GM12878 (cell line): ENCODE measurements around the gene GALT. TPM values are rescaled to one million over a fixed set of nuclear protein-coding genes. Genes with fewer than 3 reads are reported as not detected.

Experiments used
- ATAC-seq: fragments of 200-7000 bp; cut with Tn5 transposase; 3 replicates; pipeline ENCODE4 v1.9.1; 2020; ENCODE audit warnings: mild to moderate bottlenecking, moderate library complexity
- BruUV-seq: library from RNA; stranded (reverse); fragments of 400-500 nt; replicated peaks from 2 replicates; lab custom pipeline; 2021; lab: Mats Ljungman, UMichigan
- CTCF ChIA-PET: fragments of 300-600 bp; sonication (Branson Sonifier 250); formaldehyde crosslinking; extraction: SDS; loops from one replicate; lab custom pipeline; 2021; ENCODE audit warnings: inconsistent platforms; lab: Yijun Ruan, JAX
- POLR2A ChIA-PET: fragments of 350-600 bp; formaldehyde crosslinking; extraction: SDS; loops from one replicate; lab custom pipeline; 2021; ENCODE audit warnings: inconsistent platforms; lab: Charles Lee
- RAD21 ChIA-PET: fragments of 300-600 bp; sonication (Branson Sonifier 250); formaldehyde crosslinking; loops from one replicate; lab custom pipeline; 2023; ENCODE audit warnings: antibody characterized with exemption; ENCODE audit not compliant: unreplicated experiment; lab: Charles Lee
- SMC1A ChIA-PET: fragments of 300-600 bp; sonication (Branson Sonifier 250); formaldehyde crosslinking; loops from one replicate; lab custom pipeline; 2023; ENCODE audit not compliant: unreplicated experiment, uncharacterized antibody; lab: Charles Lee
- DNase-seq: peaks from one replicate; pipeline ENCODE4 v3.0.0-alpha.2; 2011; ENCODE audit warnings: low read depth, low spot score
- FAIRE-seq: peaks from 3 replicates; lab custom pipeline; 2011; peaks lifted over from hg19 to GRCh38; lab: Jason Lieb, UNC
- H2AFZ ChIP-seq: 2 replicates; pipeline ENCODE4 v1.6.0; 2011; ENCODE audit warnings: low read depth, low read length, control low read depth; ENCODE audit not compliant: control insufficient read depth
- H3K27ac ChIP-seq: 2 replicates; pipeline ENCODE4 v1.5.1; 2011; ENCODE audit warnings: control low read depth; ENCODE audit not compliant: control insufficient read depth, insufficient read depth
- H3K27me3 ChIP-seq, 2 experiments: replicated peaks in 1 of 2; 2 replicates each; pipeline versions ENCODE4 v1.6.0 to v1.6.1; 2011; ENCODE audit warnings: low read length in 1 of 2; ENCODE audit not compliant: control insufficient read depth in 2 of 2, insufficient read depth in 2 of 2
- H3K36me3 ChIP-seq, 2 experiments: 2 replicates each; pipeline ENCODE4 v1.5.1; 2011; ENCODE audit warnings: low read length in 1 of 2; ENCODE audit not compliant: control insufficient read depth in 2 of 2, insufficient read depth in 2 of 2
- H3K4me1 ChIP-seq: 2 replicates; pipeline ENCODE4 v1.6.1; 2011; ENCODE audit warnings: mild to moderate bottlenecking, low read length, moderate library complexity, mixed read lengths; ENCODE audit not compliant: control insufficient read depth, insufficient read depth
- H3K4me2 ChIP-seq: 2 replicates; pipeline ENCODE4 v1.6.0; 2011; ENCODE audit warnings: control low read depth; ENCODE audit not compliant: control insufficient read depth, insufficient read depth
- H3K4me3 ChIP-seq: fragments of 200-600 bp; sonication (generic); 2 replicates; pipeline ENCODE4 v1.5.1; 2016
- H3K79me2 ChIP-seq: 2 replicates; pipeline ENCODE4 v1.6.0; 2011; ENCODE audit warnings: low read length; ENCODE audit not compliant: control insufficient read depth, insufficient read depth
- H3K9ac ChIP-seq: 2 replicates; pipeline ENCODE4 v1.8.0; 2011; ENCODE audit warnings: low read length, control low read depth, mixed read lengths; ENCODE audit not compliant: control insufficient read depth, insufficient read depth
- H3K9me3 ChIP-seq: replicated peaks from 3 replicates; pipeline ENCODE4 v1.5.1; 2011; ENCODE audit warnings: mild to moderate bottlenecking, low read length; ENCODE audit not compliant: control insufficient read depth, insufficient read depth
- H4K20me1 ChIP-seq: 2 replicates; pipeline ENCODE4 v1.6.0; 2011; ENCODE audit not compliant: control insufficient read depth, insufficient read depth
- BMI1 ChIP-seq: fragments of 450-650 bp; IDR thresholded peaks from 2 replicates; pipeline ENCODE4 v1.6.1; 2016; ENCODE audit warnings: mild to moderate bottlenecking, moderate library complexity, borderline replicate concordance
- CHD2 ChIP-seq: IDR thresholded peaks from 2 replicates; pipeline ENCODE4 v1.6.1; 2011; ENCODE audit warnings: low read depth, low read length, improper control_type of control experiment, borderline replicate concordance
- CREM ChIP-seq: IDR thresholded peaks from 2 replicates; pipeline ENCODE4 v1.6.1; 2014; ENCODE audit warnings: antibody characterized with exemption, low read depth
- CTCF ChIP-seq, 3 experiments: IDR thresholded peaks in 2 of 3; conservative IDR thresholded peaks in 1 of 3; 2 replicates each; pipeline ENCODE4 v1.5.1; 2011; ENCODE audit warnings: low read depth in 3 of 3, low read length in 3 of 3, mild to moderate bottlenecking in 3 of 3, control low read depth in 2 of 3, moderate library complexity in 2 of 3, inconsistent platforms in 1 of 3, mixed read lengths in 1 of 3; ENCODE audit not compliant: control insufficient read depth in 2 of 3, insufficient read depth in 1 of 3; ENCODE audit errors: extremely low read depth in 1 of 3
- EED ChIP-seq: sonication (generic); IDR thresholded peaks from 2 replicates; pipeline ENCODE4 v1.6.1; 2016; ENCODE audit warnings: antibody characterized with exemption, low read depth
- HCFC1 ChIP-seq: fragments of 150-350 bp; IDR thresholded peaks from 2 replicates; pipeline ENCODE4 v1.6.1; 2014; ENCODE audit warnings: low read length
- HDAC2 ChIP-seq: fragments of 200-600 bp; sonication (generic); IDR thresholded peaks from 2 replicates; pipeline ENCODE4 v1.6.1; 2017
- LARP7 ChIP-seq: fragments of 450-650 bp; IDR thresholded peaks from 2 replicates; pipeline ENCODE4 v1.6.1; 2017; ENCODE audit warnings: mild to moderate bottlenecking
- MEF2A ChIP-seq: IDR thresholded peaks from 2 replicates; pipeline ENCODE4 v1.6.1; 2011; ENCODE audit warnings: low read depth, mild to moderate bottlenecking, low read length, moderate library complexity; ENCODE audit not compliant: insufficient read depth
- MTA3 ChIP-seq: IDR thresholded peaks from 2 replicates; pipeline ENCODE4 v1.6.1; 2012; ENCODE audit warnings: low read length, inconsistent platforms, borderline replicate concordance
- NFYB ChIP-seq: IDR thresholded peaks from 2 replicates; pipeline ENCODE4 v1.6.1; 2011; ENCODE audit warnings: low read depth, mild to moderate bottlenecking, low read length, improper control_type of control experiment, moderate library complexity; ENCODE audit not compliant: insufficient read depth
- NRF1 ChIP-seq: conservative IDR thresholded peaks from 2 replicates; pipeline ENCODE4 v1.6.1; 2011; ENCODE audit warnings: mild to moderate bottlenecking, low read depth, low read length, improper control_type of control experiment
- STAT1 ChIP-seq: fragments of 450-650 bp; conservative IDR thresholded peaks from 2 replicates; pipeline ENCODE4 v1.6.1; 2014; ENCODE audit warnings: antibody characterized with exemption, mild to moderate bottlenecking
- TAF1 ChIP-seq: IDR thresholded peaks from 2 replicates; pipeline ENCODE4 v1.6.1; 2011; ENCODE audit warnings: mild to moderate bottlenecking, low read depth, low read length, borderline replicate concordance
- TARDBP ChIP-seq: IDR thresholded peaks from 2 replicates; pipeline ENCODE4 v1.6.1; 2016; ENCODE audit warnings: borderline replicate concordance
- ZBED1 ChIP-seq: IDR thresholded peaks from 2 replicates; pipeline ENCODE4 v1.6.1; 2016; ENCODE audit warnings: borderline replicate concordance
- in situ Hi-C: fragments of 300-500 bp; cut with MboI; formaldehyde crosslinking; loops from 9 replicates; pipeline ENCODE4 v1.14.3; 2018; ENCODE audit warnings: mixed read lengths
- intact Hi-C: fragments of 100-400 bp; cut with micrococcal nuclease; formaldehyde crosslinking; loops from one replicate; pipeline ENCODE4 v1.14.2; 2022; ENCODE audit not compliant: unreplicated experiment
- polyA plus RNA-seq, 11 experiments: library from polyadenylated mRNA; depleted of rRNA in 4 of 11; unstranded in 6 of 11; stranded (reverse) in 5 of 11; fragments of >200 nt; fragmentation: Nextera tagmentation in 4 of 11; fragmentation: Illumina TruSeq in 1 of 11; extraction: Ambion mirVana in 4 of 11; extraction: Trizol in 1 of 11; gene quantifications; 1 replicate in 1 of 11; 2 replicates in 10 of 11; pipeline versions ENCODE4 v1.2.1 to v1.2.3, GENCODE V29; 2011 to 2016; ENCODE audit warnings: inconsistent platforms in 2 of 11, missing spikeins in 2 of 11, low read depth in 1 of 11
- total RNA-seq, 4 experiments: library from RNA; depleted of rRNA in 3 of 4; stranded (reverse); fragments of >200 nt in 3 of 4; fragmentation: Illumina TruSeq in 1 of 4; extraction: Trizol in 1 of 4; gene quantifications; 2 replicates each; pipeline versions ENCODE4 v1.2.1 to v1.2.3, GENCODE V29; 2013 to 2021
- TF ChIP-seq, protein P1 (sequence below): fragments of 450-650 bp; IDR thresholded peaks from 2 replicates; pipeline ENCODE4 v1.6.1; 2014; ENCODE audit warnings: mild to moderate bottlenecking
- TF ChIP-seq, protein P2 (sequence below): fragments of 450-650 bp; IDR thresholded peaks from 2 replicates; pipeline ENCODE4 v1.6.1; 2017; ENCODE audit warnings: mild to moderate bottlenecking, moderate library complexity

The GALT gene
- total and polyA plus RNA-seq, 10 of the 15 experiments (the other 5 are each of a cell fraction or from before 2014, with no cell fraction given), result 9.3 to 34.1 (median 26.9) TPM

GRCh38 chr9:34662526-34663302, 16.2 kb downstream of the GALT start, which contains the start of gene CCL27 (continued):
- no peak for TF ChIP-seq NFYB
- no peak for TF ChIP-seq MEF2A
- TF ChIP-seq LARP7, result no peak
- no peak for TF ChIP-seq TARDBP
- no peak for TF ChIP-seq EED
- TF ChIP-seq CREM, result no peak
- TF ChIP-seq TAF1, result no peak

DNA sequence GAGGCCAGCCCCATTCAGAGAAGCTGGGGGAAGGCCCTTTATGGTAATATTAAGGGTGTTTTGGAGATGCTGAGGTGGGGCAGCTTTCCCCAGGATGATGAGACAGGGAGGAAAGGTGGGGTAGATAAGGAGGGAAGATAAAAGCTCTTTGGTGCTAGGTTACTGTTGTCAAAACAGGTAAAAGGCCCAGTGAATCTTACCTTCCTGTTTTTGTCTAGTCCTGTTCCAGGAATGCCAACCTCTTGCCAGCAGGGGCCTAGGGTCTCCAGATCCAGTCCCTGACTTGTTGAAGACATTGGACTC, 16.8 kb downstream of the GALT start:
- Histone ChIP-seq H3K36me3 (no peaks in the 10 kb centered on the region), H3K4me2 (0 out of 2 replicates have a peak overlapping the region, but pooled peaks have one; percentile 25), H4K20me1 (no peaks in the 10 kb centered on the region), H3K9me3 (no peaks in the 10 kb centered on the region), H3K79me2 (no peaks in the 10 kb centered on the region), H3K4me3 (no peak overlapping the region), H3K27me3 (no peaks in the 10 kb centered on the region), H3K9ac (no peak overlapping the region), H3K27ac (no peak overlapping the region), H2AFZ (no peak overlapping the region), H3K4me1 (peaks cover 9% of the 10 kb centered on the region)
- FAIRE-seq (no peak), ATAC-seq (no peak), DNase-seq (no peak)
- ChIA-PET CTCF (interaction anchor here (1.0 to 3.2 kb wide), 7 partner anchors 11 to 46 kb away, joined by 3 to 23 read pairs (median 5); partner anchors contain the start of genes GALT, IL11RA and SIGMAR1), POLR2A (interaction anchor here (1.4 kb wide), 1 partner anchor 43 kb away, joined by 3 read pairs; the partner anchor contains the start of gene DCTN3), RAD21 (no interaction called here), SMC1A (no interaction called here)
- intact Hi-C loops, result no loop called here
- no TSS peak for BruUV-seq
- in situ Hi-C loops, result no loop called here
- TF ChIP-seq CREM, result no peak
- no peak for TF ChIP-seq CTCF (IDR thresholded peaks at IDR 0.05 in 2 of 3, conservative IDR thresholded peaks at IDR 0.05 in 1 of 3; ENCODE audit: control insufficient read depth in 2 of 3, extremely low read depth in 1 of 3, insufficient read depth in 1 of 3, low read depth in 3 of 3, low read length in 3 of 3)
- no peak for TF ChIP-seq BMI1
- no peak for TF ChIP-seq MTA3
- no peak for TF ChIP-seq ZBED1
- TF ChIP-seq HCFC1, result no peak
- TF ChIP-seq, protein P1, sequence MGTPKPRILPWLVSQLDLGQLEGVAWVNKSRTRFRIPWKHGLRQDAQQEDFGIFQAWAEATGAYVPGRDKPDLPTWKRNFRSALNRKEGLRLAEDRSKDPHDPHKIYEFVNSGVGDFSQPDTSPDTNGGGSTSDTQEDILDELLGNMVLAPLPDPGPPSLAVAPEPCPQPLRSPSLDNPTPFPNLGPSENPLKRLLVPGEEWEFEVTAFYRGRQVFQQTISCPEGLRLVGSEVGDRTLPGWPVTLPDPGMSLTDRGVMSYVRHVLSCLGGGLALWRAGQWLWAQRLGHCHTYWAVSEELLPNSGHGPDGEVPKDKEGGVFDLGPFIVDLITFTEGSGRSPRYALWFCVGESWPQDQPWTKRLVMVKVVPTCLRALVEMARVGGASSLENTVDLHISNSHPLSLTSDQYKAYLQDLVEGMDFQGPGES, result no peak
- TF ChIP-seq HDAC2, result no peak
- TF ChIP-seq CHD2, result no peak
- no peak for TF ChIP-seq STAT1
- TF ChIP-seq, protein P2, sequence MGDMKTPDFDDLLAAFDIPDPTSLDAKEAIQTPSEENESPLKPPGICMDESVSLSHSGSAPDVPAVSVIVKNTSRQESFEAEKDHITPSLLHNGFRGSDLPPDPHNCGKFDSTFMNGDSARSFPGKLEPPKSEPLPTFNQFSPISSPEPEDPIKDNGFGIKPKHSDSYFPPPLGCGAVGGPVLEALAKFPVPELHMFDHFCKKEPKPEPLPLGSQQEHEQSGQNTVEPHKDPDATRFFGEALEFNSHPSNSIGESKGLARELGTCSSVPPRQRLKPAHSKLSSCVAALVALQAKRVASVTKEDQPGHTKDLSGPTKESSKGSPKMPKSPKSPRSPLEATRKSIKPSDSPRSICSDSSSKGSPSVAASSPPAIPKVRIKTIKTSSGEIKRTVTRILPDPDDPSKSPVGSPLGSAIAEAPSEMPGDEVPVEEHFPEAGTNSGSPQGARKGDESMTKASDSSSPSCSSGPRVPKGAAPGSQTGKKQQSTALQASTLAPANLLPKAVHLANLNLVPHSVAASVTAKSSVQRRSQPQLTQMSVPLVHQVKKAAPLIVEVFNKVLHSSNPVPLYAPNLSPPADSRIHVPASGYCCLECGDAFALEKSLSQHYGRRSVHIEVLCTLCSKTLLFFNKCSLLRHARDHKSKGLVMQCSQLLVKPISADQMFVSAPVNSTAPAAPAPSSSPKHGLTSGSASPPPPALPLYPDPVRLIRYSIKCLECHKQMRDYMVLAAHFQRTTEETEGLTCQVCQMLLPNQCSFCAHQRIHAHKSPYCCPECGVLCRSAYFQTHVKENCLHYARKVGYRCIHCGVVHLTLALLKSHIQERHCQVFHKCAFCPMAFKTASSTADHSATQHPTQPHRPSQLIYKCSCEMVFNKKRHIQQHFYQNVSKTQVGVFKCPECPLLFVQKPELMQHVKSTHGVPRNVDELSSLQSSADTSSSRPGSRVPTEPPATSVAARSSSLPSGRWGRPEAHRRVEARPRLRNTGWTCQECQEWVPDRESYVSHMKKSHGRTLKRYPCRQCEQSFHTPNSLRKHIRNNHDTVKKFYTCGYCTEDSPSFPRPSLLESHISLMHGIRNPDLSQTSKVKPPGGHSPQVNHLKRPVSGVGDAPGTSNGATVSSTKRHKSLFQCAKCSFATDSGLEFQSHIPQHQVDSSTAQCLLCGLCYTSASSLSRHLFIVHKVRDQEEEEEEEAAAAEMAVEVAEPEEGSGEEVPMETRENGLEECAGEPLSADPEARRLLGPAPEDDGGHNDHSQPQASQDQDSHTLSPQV, result no peak
- no peak for TF ChIP-seq NRF1
